Measurements from ENCODE around the gene CDK18.

The CDK18 gene

GRCh38 chr1:205537386-205538018 lies 33.0 kb downstream of the CDK18 start:
- TF ChIP-seq CTCF (IDR thresholded peaks at IDR 0.05; ENCODE audit: control insufficient read depth, insufficient read depth, low read depth, low read length, missing control alignments) = no peak
- H3K4me3 ChIP-seq (ENCODE audit: control insufficient read depth, low read depth, low read length) = no peak overlapping the region
- DNase-seq (ENCODE audit: low read depth) = no peak

GRCh38 chr1:205538235-205538840 lies 33.9 kb downstream of the CDK18 start:
- DNase-seq (ENCODE audit: low read depth) = no peak
- TF ChIP-seq CTCF (IDR thresholded peaks at IDR 0.05; ENCODE audit: control insufficient read depth, insufficient read depth, low read depth, low read length, missing control alignments) = no peak
- no peak overlapping the region for H3K4me3 ChIP-seq (ENCODE audit: control insufficient read depth, low read depth, low read length)

- H3K4me3 ChIP-seq (ENCODE audit: control insufficient read depth, low read depth, low read length) = no peak overlapping the region
- no peak for TF ChIP-seq CTCF (IDR thresholded peaks at IDR 0.05; ENCODE audit: control insufficient read depth, insufficient read depth, low read depth, low read length, missing control alignments)
- no peak for DNase-seq (ENCODE audit: low read depth)
Observed at GRCh38 chr1:205541161-205541886, 36.9 kb downstream of the CDK18 start.

- no peak for DNase-seq (ENCODE audit: low read depth)
- TF ChIP-seq CTCF (IDR thresholded peaks at IDR 0.05; ENCODE audit: control insufficient read depth, insufficient read depth, low read depth, low read length, missing control alignments) = no peak
- H3K4me3 ChIP-seq (ENCODE audit: control insufficient read depth, low read depth, low read length) = no peak overlapping the region
Observed at GRCh38 chr1:205542367-205542766, 37.9 kb downstream of the CDK18 start.

GRCh38 chr1:205543351-205544301 lies 39.2 kb downstream of the CDK18 start:
- peak; percentile 53 for DNase-seq (ENCODE audit: low read depth)
- peak overlapping the region; percentile 27 for H3K4me3 ChIP-seq (ENCODE audit: control insufficient read depth, low read depth, low read length)
- no peak for TF ChIP-seq CTCF (IDR thresholded peaks at IDR 0.05; ENCODE audit: control insufficient read depth, insufficient read depth, low read depth, low read length, missing control alignments)
